ENCODE data around the gene ZDHHC11.
"Not testable (repeated sequence)": the region's sequence is repeated elsewhere in the genome, so short reads cannot be mapped to it uniquely, and the experiment has no call there.

Gene ZDHHC11
- total RNA-seq: 6.4 to 11.1 reads per million in 2 donors

DNA sequence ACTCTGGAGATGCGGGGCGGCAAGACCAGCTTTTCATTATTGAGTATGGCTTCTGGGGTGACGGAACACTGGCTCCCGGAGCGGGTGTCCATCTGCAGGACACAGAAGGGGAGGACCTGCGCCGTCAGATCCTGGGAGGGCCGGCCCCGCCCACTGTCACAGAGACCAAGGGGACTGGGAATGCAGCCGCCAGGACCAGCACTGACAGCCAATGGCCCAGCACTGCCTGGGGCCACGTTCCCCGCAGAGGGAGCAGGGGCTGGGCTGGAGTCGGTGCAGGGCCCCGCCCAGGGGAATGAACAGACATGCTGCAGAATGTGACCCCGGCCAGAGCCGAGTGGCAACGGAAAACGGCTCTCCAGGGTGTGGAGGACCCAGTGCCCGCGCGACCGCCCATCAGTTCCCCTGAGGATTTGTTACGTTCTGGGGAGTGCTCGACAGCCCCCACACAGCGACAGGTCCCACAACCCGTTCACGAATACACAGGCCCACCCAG, at the start of gene ZDHHC11:
Gene ZDHHC11 (minus strand): TSS at position 476 of the 496 bp plus-strand sequence. CDS start 384 bp downstream, at position 92.
- DNase-seq: no peak

GRCh38 chr5:893711-894110, 42.9 kb upstream of the ZDHHC11 start:
- DNase-seq: no peak

GRCh38 chr5:893137-893506, 42.3 kb upstream of the ZDHHC11 start:
- no peak for DNase-seq

- peak; percentile 79 for DNase-seq
Observed at GRCh38 chr5:892394-893136, 41.8 kb upstream of the ZDHHC11 start, which contains the start of the genes BRD9 and TRIP13. Gene BRD9 (minus strand): TSS chr5:892801. CDS start chr5:892657, 144 bp downstream. Gene TRIP13 (plus strand): TSS chr5:892884. CDS start chr5:892999, 115 bp downstream.

- no peak for DNase-seq
Observed at GRCh38 chr5:891837-892393, 41.1 kb upstream of the ZDHHC11 start.

DNA sequence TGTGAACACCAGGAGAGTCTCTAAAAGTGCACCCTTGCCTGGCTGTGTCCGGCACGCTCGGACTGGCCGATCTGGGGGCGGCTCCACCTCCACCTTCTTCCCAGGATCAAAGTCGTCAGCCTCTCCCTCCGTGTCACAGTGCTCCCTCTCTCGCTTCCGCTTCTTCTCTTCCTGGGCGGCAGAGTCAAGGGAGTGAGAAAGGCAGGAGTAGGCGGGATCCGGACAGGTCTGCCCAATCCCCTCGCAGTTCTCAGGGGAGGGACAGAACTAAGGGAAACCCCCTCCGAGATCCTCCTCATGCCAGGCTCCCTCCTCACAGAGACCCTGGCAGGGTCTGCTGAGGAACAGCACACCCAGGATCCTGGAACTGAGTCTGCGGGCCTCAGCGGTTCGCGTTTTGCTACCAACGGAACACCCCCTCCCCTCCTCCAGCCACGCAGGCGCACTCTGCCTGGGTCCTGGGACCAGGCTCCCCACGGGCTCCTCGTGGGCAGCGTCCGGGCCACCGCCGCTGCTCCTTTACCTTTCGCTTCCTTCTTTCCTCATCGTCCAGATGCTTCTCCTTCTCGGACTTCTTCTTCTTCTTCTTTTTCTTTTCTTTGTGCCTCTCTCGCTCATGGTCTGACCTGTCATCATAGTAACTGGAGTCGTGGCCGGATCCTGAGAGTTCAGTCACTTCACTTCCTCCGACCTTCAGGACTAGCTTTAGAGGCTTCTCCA, 40.5 kb upstream of the ZDHHC11 start:
- no peak for DNase-seq

DNA sequence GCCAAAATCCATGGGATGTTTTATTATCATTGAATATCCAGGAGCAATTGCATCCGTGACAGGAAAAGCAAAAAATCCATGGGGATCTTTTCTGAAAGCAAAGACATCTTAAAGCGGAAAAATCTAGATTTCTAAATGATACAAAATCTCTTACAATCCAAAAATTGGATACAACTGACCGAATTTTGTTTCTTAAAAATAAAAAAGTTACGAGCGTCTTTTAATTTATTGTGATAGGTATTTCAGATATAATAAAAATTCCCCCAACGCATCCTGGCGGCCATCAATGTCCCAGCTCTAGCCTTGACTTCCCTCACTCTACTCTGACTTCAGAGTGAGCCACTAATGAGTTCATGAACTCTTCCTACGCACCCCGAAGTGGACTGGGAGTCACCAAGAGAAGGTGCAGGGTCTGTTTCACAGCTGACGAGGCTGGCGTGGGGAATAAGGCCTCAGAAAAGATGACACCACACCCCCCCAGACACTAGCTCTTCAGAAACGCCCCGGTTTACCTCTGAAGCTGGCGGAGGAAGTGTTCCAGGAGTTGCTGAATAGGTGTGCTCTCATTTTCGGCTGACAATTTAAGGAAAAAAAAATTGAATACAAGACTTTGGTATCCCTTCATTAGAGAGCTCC, 38.4 kb upstream of the ZDHHC11 start:
- DNase-seq: no peak

DNA sequence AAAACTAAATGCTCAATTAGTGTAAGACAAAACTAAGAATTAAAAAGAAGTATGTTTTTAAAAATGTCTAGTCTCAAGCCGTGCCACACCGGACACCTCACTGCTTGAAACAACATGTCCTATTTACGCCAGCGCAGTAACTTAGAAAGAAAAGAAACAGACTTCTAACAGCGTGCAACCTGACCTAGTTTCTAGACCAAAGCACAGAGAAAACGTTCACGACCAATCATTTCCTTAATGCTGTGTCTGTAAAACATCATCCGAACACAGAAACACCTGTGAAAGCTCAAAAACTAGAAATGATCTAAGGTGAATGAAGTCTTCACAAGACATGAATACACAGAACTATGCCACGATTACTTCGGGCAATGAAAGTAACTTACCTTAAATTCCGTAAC, 37.9 kb upstream of the ZDHHC11 start:
- DNase-seq: no peak

DNA sequence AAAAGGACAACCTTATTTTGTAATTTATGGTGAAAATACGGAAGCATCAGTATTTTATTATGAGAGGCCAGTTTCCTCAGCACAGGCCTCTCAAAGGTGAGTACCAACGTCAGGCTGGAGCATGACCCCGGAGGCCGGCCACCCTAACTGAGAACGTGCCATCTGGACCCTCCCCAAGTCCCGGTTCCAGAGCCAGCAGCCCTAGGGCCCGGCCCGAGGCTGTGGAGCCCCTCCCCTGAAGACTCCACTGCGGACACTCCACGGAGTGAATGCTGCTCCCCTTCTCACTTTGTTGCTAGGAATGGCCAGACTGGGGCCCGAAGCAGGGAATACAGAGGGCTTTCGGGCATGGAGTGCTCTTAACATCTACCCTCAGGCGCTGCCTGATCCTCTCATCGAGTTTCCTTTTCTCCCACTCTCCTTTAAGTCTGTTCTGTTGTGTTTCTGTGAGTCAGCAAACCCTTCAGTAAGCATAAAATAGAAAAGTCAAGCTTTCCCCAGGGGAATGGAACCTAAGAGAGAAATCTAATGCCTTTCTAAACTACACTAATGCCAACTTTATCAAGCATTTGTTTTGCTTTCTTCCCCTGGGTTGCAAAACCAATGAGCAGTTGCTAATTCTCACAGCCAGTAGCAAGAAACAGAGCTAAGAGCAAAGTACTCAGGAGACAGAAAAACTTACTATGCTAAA, 37.3 kb upstream of the ZDHHC11 start:
- DNase-seq: no peak

- no peak for DNase-seq
Observed at GRCh38 chr5:886716-887325, 36.0 kb upstream of the ZDHHC11 start.

DNA sequence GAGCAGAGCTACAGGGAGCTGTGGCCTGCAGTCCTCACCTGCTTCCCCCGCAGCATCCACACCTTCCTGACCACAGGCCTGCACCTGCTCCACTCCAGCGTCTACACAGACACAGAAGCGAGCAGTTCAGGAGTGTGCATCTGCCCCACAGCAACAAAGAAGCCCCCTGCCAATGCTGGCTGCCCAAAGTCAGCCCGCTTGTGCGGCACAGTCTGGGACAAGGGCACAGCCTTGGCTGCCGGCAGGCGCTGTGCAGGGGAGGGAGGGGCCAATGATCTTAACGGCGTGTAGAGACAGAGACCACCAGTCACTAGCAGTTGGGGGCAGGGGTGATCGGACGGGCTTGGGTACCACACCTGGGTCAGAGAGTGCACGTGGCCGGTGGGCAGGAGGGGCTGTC, 35.2 kb upstream of the ZDHHC11 start:
- no peak for DNase-seq

DNA sequence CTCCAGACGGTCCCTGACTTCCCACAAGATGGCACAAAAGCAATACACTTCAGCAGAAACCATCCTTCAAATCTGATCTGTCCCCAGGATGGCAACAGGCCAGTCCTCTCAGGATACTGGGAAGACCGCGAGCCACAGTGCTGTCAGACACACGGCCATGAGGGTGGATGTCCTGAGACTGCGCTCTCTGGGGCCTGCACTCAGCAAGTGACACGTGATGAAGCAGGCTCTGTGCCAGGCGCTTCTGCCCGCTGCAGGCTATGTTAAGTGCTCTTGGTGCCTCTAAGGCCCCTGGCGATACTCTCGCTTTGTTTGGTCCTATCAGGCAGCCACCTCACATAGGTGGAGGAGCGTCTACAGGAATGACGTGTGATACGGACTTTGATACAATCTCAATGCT, 34.7 kb upstream of the ZDHHC11 start:
- no peak for DNase-seq

DNA sequence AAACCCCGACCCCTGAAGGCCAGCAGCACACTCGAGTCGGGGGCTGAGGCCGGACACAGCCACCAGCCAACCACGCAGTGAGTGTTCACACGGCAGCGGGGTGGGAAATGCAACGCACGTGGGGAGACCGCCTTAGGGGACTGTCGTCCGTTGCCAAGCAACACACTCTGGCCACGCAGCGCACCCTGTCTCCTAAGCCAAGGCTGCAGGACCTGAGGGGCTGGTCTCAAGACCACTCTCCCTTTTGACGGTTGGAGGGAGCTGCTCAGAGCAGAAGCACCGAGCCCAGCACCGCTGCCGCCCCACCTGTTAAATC, 34.3 kb upstream of the ZDHHC11 start:
- DNase-seq: no peak

DNA sequence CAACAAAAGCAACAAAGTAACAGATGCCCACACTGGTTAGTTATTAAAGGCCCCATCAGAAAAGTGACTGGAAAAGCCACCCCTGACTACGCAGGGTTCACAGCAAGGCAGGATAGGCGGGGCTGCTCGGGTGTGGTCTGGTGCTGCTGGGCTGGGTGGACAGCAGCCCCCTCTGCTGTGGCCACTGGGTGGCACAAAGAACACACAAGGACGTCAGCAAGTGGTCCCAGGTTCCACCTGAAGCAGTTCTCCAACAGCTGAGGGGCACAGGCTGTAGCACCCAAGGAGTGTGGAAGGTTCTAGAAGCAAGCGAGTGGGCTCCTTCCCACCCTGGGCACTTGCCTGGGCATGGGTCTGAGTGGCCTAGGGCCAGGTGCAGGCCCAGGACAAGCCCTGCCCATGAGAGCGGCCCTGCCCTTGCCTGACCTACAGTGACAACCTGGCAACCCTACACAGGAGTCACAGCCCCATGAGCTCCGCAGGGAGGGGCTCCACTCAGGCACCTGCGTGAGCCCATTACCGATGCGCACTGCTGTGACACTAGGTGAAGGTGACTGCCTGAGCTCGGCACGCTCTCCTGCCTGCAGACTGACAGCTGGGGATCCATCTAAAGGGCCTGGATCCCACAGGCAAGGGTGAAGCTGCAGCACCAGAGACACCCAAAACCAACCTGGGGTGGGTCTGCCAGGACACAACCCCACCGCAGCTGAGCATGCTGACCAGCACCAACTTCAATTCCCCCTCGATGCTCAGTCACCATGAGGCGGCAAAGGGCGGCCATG, 33.8 kb upstream of the ZDHHC11 start:
- no peak for DNase-seq

DNA sequence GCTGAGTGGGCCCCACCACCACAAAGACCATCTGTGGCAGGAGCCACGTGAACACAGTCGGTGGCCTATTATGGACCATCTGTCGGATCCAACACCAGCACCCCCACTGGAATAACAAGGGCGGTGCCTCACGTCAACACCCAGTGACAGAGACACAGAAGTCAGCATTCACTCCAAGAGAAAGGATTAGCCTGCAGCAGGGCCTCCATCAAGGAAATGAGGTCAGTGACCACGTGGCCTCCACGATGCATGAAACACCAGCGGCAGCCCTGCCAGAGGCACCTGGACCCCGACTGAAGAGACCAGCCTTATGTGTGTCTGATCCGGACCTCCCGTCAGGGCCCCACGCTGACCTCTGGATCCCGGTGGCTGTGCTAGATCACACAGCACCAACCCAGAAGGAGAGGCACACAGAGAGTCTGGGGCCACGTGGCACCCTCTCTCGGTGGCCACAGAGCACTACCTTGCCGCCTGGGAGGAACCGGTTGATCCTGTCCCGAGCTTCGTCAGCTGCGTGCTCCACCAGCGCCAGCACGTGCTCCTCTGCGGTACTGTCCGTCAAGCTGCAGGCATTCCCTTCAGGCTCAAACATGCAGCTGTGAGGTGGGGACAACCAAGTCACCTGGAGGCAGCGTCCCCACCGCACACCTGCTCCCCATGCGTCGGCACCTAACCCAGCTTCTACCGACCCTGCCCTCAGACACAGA, 32.8 kb upstream of the ZDHHC11 start:
- no peak for DNase-seq

DNA sequence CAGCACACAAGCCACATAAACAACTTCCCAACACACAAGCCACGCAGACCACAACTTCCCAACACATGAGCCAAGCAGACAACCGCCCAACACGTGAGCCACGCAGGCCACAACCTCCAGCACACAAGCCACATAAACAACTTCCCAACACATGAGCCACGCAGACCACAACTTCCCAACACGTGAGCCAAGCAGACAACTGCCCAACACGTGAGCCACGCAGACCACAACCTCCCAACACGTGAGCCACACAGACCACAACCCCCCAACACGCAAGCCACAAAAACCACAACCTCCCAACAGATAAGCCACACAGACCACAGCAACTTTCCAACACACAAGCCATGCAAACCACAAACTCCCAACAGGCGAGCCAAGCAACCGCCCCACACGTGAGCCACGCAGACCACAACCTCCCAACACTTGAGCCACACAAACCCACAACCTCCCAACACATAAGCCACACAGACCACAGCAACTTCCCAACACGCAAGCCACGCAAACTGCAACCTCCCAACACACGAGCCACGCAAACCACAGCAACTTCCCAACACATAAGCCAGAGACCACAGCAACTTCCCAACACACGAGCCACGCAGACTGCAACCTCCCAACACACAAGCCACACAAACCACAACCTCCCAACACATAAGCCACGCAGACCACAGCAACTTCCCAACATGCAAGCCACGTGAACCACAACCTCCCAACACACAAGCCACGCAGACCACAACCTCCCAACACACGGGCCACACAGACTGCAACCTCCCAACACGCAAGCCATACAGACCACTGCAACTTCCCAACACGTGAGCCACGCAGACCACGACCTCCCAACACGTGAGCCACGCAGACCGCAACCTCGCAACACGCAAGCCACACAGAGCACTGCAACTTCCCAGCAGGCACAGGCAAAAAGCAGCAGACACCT, 31.7 kb upstream of the ZDHHC11 start:
- DNase-seq: no peak

DNA sequence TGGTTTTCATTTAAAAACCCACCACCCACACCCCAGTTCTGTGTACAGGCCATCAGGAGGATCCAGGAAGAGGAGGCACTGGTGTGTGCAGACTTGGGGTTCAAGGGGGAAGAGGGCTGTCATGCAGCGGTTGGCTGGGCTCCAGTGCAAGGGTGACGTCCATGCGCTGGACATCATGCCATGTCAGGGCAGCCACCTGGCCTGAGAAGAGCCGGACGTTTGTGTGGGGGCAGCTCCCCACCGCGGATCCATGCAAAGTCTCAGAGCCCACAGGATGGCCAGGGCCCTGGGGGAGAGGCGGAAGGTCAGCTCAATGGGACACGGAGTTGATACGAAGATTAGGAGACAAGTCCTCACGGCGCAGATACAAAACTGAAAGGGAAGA, 30.8 kb upstream of the ZDHHC11 start:
- no peak for DNase-seq

DNA sequence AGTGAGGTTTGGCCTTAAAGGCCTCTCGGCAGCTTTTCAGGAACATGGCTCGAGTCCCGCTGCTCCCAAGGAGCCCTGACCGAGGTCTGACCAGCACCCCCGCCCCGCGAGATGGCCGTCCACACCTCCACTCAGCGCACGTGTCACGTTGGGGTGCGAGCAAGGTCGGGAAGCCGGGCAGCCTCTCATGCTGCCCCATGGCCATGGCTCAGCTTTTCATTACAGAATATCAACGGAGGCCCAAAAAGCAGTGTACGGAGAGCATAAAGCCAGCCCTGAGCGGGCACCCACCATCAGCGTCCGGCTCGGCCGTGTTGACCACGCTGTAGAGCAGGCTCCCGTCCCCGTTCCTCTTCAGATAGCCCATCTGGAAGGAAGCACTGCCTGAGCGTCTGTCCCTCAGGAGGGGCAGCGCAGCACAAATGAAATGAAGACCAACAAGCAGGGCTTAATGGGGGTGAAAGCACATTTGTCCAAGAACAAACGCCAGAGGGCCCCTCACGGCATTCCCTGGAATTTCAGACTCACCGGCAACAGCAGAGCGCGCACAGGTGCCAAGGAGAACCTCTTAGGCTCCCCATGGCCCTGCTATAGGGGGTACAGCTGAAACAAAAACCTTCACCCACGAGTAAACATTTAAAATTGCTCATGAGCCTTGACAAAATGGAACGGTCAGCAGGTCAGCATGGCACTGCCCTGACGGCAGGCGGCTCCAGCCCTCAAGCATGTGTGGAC, 30.2 kb upstream of the ZDHHC11 start:
- DNase-seq: no peak

DNA sequence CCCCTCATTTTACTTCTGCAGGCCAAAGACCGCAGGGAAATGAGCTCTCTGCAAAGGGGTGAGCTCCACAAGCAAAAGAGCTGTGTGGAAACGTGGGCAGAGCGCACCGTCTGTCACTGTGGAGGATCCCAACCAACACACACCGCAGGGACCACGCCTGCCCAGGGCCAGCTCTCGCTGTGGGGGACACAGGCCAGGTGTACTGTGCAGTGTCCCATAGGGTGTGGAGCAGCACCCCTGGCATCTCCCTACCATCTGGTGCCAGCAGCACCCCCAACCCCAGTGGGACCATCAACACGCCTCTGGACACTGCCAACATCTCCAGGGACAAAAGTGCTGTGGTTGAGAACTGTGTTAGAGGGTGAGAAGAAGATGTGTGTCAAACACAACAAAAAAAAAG, 27.9 kb upstream of the ZDHHC11 start:
- not testable (repeated sequence) for DNase-seq
